OCI-LY3 (cell line): ENCODE measurements around the gene ZBED5.

Source experiments
- EZH2phosphoT487 ChIP-seq: fragments of 200-600 bp; shearing (Covaris generic); IDR thresholded peaks from 2 replicates; pipeline ENCODE4 v1.6.1; 2018; ENCODE audit warnings: antibody characterized with exemption, mixed run types, low read depth
- TF ChIP-seq, protein P1 (sequence below): fragments of 200-600, 300-600 bp; sonication (generic); IDR thresholded peaks from 2 replicates; pipeline ENCODE4 v1.5.1; 2014; ENCODE audit warnings: antibody characterized with exemption, low read length, low read depth

DNA sequence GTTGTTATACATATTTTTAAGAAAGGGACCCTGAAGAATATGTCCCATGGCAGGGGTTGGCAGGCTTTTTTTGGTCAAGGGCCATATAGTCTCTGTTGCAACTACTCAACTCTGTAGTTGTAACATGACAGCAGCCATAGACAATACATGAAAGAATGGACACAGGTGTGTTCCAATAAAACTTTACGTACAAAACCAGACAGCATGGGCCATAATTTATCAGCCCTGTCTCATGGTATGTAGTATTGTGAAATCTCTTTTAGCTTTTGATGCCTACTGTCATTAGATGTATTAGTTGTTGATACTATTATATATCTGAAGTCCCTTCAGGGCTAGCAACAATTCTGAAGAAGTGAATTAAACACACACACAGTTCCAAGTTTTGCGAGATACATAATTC, 2.6 kb downstream of the ZBED5 start:
- TF ChIP-seq, protein P1, sequence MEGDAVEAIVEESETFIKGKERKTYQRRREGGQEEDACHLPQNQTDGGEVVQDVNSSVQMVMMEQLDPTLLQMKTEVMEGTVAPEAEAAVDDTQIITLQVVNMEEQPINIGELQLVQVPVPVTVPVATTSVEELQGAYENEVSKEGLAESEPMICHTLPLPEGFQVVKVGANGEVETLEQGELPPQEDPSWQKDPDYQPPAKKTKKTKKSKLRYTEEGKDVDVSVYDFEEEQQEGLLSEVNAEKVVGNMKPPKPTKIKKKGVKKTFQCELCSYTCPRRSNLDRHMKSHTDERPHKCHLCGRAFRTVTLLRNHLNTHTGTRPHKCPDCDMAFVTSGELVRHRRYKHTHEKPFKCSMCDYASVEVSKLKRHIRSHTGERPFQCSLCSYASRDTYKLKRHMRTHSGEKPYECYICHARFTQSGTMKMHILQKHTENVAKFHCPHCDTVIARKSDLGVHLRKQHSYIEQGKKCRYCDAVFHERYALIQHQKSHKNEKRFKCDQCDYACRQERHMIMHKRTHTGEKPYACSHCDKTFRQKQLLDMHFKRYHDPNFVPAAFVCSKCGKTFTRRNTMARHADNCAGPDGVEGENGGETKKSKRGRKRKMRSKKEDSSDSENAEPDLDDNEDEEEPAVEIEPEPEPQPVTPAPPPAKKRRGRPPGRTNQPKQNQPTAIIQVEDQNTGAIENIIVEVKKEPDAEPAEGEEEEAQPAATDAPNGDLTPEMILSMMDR, result no peak
- no peak for TF ChIP-seq EZH2phosphoT487
